Measurements from ENCODE around the gene TNFRSF4.
"Not testable (repeated sequence)": the region's sequence is repeated elsewhere in the genome, so short reads cannot be mapped to it uniquely, and the experiment has no call there.

The TNFRSF4 gene

GRCh38 chr1:1176931-1177330, 37.0 kb downstream of the TNFRSF4 start:
- Histone ChIP-seq H3K4me2 (ENCODE audit: low read length) (no peak overlapping the region), H3K79me2 (ENCODE audit: insufficient read depth, low read length) (no peaks in the 10 kb centered on the region), H3K27me3 (ENCODE audit: insufficient read depth, low read length) (no peaks in the 10 kb centered on the region; the same call in 1 of the 2 replicates), H3K4me3 (ENCODE audit: low read depth, low read length, poor library complexity, severe bottlenecking) (no peak overlapping the region), H3K4me1 (ENCODE audit: insufficient read depth, low read length, severe bottlenecking) (no peaks in the 10 kb centered on the region), H2AFZ (ENCODE audit: low read length) (no peak overlapping the region), H3K9me2 (ENCODE audit: low read depth, low read length) (no peaks in the 10 kb centered on the region), H3K36me3 (ENCODE audit: insufficient read depth, low read length) (no peaks in the 10 kb centered on the region), H3F3A (ENCODE audit: insufficient read depth, low read length) (no peaks in the 10 kb centered on the region), H3K9ac (ENCODE audit: low read length) (no peak overlapping the region), H4K20me1 (ENCODE audit: insufficient read depth, low read length) (no peaks in the 10 kb centered on the region), H3K27ac (ENCODE audit: low read depth, low read length, poor library complexity, severe bottlenecking) (no peak overlapping the region), H3K9me3 (ENCODE audit: low read length) (no peaks in the 10 kb centered on the region)
- no peak for TF ChIP-seq CTCF (IDR thresholded peaks at IDR 0.05; ENCODE audit: low read length)
- no peak for TF ChIP-seq EZH2 (IDR thresholded peaks at IDR 0.05; ENCODE audit: borderline replicate concordance, low read length)

DNA sequence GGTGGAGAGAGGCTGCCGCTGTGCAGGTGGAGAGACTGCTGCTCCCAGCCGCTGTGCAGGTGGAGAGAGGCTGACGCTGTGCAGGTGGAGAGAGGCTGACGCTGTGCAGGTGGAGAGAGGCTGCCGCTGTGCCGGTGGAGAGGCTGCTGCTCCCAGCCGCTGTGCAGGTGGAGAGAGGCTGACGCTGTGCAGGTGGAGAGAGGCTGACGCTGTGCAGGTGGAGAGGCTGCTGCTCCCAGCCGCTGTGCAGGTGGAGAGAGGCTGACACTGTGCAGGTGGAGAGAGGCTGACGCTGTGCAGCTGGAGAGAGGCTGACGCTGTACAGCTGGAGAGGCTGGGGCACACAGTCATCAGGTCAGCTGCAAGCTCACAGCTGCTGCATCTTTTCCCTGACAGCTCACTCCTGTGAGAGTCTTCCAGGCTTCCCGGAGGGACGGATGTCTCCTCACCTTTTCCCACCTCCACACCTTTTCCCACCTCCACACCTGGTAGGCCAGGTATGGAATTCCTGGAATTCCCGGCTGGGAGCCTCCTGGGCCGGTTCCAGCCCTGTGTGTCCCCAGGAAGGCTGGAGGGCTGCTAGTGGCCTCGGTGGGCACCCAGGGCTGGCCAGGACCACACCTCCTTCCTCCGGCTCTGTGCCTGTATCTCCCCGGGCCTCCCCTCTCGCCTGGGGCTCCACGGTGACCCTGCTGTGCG, 37.7 kb downstream of the TNFRSF4 start:
- not testable (repeated sequence) for H2AFZ ChIP-seq (ENCODE audit: low read length); H3K9me2 ChIP-seq (ENCODE audit: low read depth, low read length); H3K27me3 ChIP-seq (ENCODE audit: insufficient read depth, low read length); H3K9me3 ChIP-seq (ENCODE audit: low read length); H3K4me3 ChIP-seq (ENCODE audit: low read depth, low read length, poor library complexity, severe bottlenecking); H3F3A ChIP-seq (ENCODE audit: insufficient read depth, low read length); H4K20me1 ChIP-seq (ENCODE audit: insufficient read depth, low read length); H3K79me2 ChIP-seq (ENCODE audit: insufficient read depth, low read length); H3K9ac ChIP-seq (ENCODE audit: low read length); H3K27ac ChIP-seq (ENCODE audit: low read depth, low read length, poor library complexity, severe bottlenecking); H3K4me1 ChIP-seq (ENCODE audit: insufficient read depth, low read length, severe bottlenecking); H3K4me2 ChIP-seq (ENCODE audit: low read length); H3K36me3 ChIP-seq (ENCODE audit: insufficient read depth, low read length)

DNA sequence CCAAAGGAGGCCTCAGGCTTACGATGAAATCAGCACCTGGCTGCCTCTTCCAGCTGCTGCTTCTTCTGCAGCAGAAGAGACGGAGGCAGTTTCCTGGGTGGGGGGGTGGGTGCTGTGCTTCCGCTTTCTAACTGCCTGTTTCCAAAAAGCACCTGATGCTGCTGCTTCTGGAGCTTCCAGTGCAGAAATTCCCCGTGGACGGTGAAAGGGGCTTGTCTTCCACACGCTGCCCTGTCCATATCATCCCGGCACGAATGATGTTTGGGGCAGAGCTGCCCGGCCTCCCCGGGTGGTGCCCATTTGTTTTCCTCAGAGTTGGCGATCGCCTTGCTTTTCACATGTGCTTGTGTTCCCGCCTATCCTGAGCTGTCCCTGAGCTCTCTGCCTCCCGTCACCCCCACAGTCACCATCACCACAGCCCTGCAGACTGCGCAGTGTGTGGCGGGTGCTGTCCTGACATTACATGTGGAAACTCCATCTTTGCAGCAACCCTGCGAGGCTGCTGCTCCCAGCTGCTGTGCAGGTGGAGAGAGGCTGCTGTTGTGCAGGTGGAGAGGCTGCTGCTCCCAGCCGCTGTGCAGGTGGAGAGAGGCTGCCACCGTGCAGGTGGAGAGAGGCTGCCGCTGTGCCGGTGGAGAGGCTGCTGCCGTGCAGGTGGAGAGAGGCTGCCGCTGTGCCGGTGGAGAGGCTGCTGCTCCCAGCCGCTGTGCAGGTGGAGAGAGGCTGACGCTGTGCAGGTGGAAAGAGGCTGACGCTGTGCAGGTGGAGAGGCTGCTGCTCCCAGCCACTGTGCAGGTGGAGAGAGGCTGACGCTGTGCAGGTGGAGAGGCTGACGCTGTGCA, 38.5 kb downstream of the TNFRSF4 start:
- H3K27ac ChIP-seq (ENCODE audit: low read depth, low read length, poor library complexity, severe bottlenecking), result no peak overlapping the region
- H3K4me3 ChIP-seq (ENCODE audit: low read depth, low read length, poor library complexity, severe bottlenecking), result no peak overlapping the region
- H3K9ac ChIP-seq (ENCODE audit: low read length), result no peak overlapping the region
- no peak for TF ChIP-seq CTCF (IDR thresholded peaks at IDR 0.05; ENCODE audit: low read length)
- TF ChIP-seq EZH2 (IDR thresholded peaks at IDR 0.05; ENCODE audit: borderline replicate concordance, low read length), result no peak
- H3K9me3 ChIP-seq (ENCODE audit: low read length), result no peaks in the 10 kb centered on the region
- no peaks in the 10 kb centered on the region for H3K9me2 ChIP-seq (ENCODE audit: low read depth, low read length)
- no peak overlapping the region for H2AFZ ChIP-seq (ENCODE audit: low read length)
- no peaks in the 10 kb centered on the region for H3K36me3 ChIP-seq (ENCODE audit: insufficient read depth, low read length)
- no peaks in the 10 kb centered on the region for H4K20me1 ChIP-seq (ENCODE audit: insufficient read depth, low read length)
- H3K79me2 ChIP-seq (ENCODE audit: insufficient read depth, low read length), result no peaks in the 10 kb centered on the region
- no peak overlapping the region for H3K4me2 ChIP-seq (ENCODE audit: low read length)
- H3K27me3 ChIP-seq (ENCODE audit: insufficient read depth, low read length), result no peaks in the 10 kb centered on the region; the same call in 1 of the 2 replicates
- no peaks in the 10 kb centered on the region for H3K4me1 ChIP-seq (ENCODE audit: insufficient read depth, low read length, severe bottlenecking)
- no peaks in the 10 kb centered on the region for H3F3A ChIP-seq (ENCODE audit: insufficient read depth, low read length)

All from OCI-LY1 (cell line).